Common myeloid progenitor, CD34-positive (primary cell): ENCODE data around the gene KLHL22.
"Not testable (repeated sequence)": the region's sequence is repeated elsewhere in the genome, so short reads cannot be mapped to it uniquely, and the experiment has no call there.

Experiments
- CTCF ChIA-PET: fragments of 350-600 bp; sonication (Branson Sonifier 250); formaldehyde crosslinking; loops from one replicate; lab custom pipeline; 2021; ENCODE audit warnings: antibody characterized with exemption; lab: Charles Lee
- POLR2A ChIA-PET: fragments of 350-600 bp; sonication (Branson Sonifier 250); formaldehyde crosslinking; loops from one replicate; lab custom pipeline; 2021; ENCODE audit warnings: antibody characterized with exemption; lab: Charles Lee
- DNase-seq, 3 donors: peaks; one replicate each; pipeline versions ENCODE4 v3.0.0 to v3.0.0-alpha.2; 2013
- H3K27ac ChIP-seq, 2 experiments: 1 replicate in 1 of 2; 2 replicates in 1 of 2; pipeline ENCODE4 v1.7.0; 2013; ENCODE audit warnings: inconsistent platforms in 2 of 2, low read length in 2 of 2, mild to moderate bottlenecking in 2 of 2, low read depth in 1 of 2, moderate library complexity in 1 of 2; ENCODE audit not compliant: severe bottlenecking in 2 of 2, insufficient read depth in 1 of 2, poor library complexity in 1 of 2
- H3K27me3 ChIP-seq, 5 experiments: replicated peaks in 2 of 5; 1 replicate in 3 of 5; 2 replicates in 2 of 5; pipeline versions ENCODE4 v1.6.1 to v1.7.0; 2013; ENCODE audit warnings: low read length in 4 of 5, mild to moderate bottlenecking in 2 of 5, moderate library complexity in 2 of 5, inconsistent platforms in 1 of 5; ENCODE audit not compliant: insufficient read depth in 5 of 5, control insufficient read depth in 4 of 5
- H3K36me3 ChIP-seq, 4 experiments: 1 replicate in 2 of 4; 2 replicates in 2 of 4; pipeline versions ENCODE4 v1.6.1 to v1.7.0; 2013; ENCODE audit warnings: low read length in 3 of 4, control low read depth in 1 of 4, mild to moderate bottlenecking in 1 of 4; ENCODE audit not compliant: control insufficient read depth in 4 of 4, insufficient read depth in 4 of 4
- H3K4me1 ChIP-seq, 4 experiments: 1 replicate in 3 of 4; 2 replicates in 1 of 4; pipeline versions ENCODE4 v1.6.1 to v1.7.1; 2013; ENCODE audit warnings: low read length in 3 of 4, mild to moderate bottlenecking in 3 of 4, control low read depth in 1 of 4, inconsistent platforms in 1 of 4, moderate library complexity in 1 of 4; ENCODE audit not compliant: control insufficient read depth in 4 of 4, insufficient read depth in 4 of 4; ENCODE audit errors: control extremely low read depth in 1 of 4
- H3K4me3 ChIP-seq, 7 experiments: 1 replicate in 4 of 7; 2 replicates in 3 of 7; pipeline versions ENCODE4 v1.5.1 to v1.7.0; 2013; ENCODE audit warnings: mild to moderate bottlenecking in 7 of 7, low read length in 6 of 7, moderate library complexity in 6 of 7, inconsistent platforms in 2 of 7, low read depth in 2 of 7, control low read depth in 1 of 7; ENCODE audit not compliant: insufficient read depth in 4 of 7, control insufficient read depth in 1 of 7; ENCODE audit errors: extremely low read depth in 1 of 7
- H3K9me3 ChIP-seq, 5 experiments: 1 replicate in 4 of 5; 2 replicates in 1 of 5; pipeline versions ENCODE4 v1.6.1 to v1.7.1; 2013; ENCODE audit warnings: low read length in 4 of 5, mild to moderate bottlenecking in 2 of 5, inconsistent platforms in 1 of 5, low read depth in 1 of 5, moderate library complexity in 1 of 5; ENCODE audit not compliant: control insufficient read depth in 4 of 5, insufficient read depth in 2 of 5; ENCODE audit errors: control extremely low read depth in 1 of 5
- WGBS: methylation state at CpG from one replicate; pipeline ENCODE4 v1.1.5; 2013; ENCODE audit not compliant: insufficient coverage; 5-methylcytosine and 5-hydroxymethylcytosine counted together

KLHL22 gene

GRCh38 chr22:20412474-20413216, 83.0 kb downstream of the KLHL22 start:
- POLR2A ChIA-PET: no interaction called here
- CTCF ChIA-PET: interaction anchor here (1.0 kb wide), 2 partner anchors 42 to 44 kb away, joined by 3 to 4 read pairs; no protein-coding TSS in a partner anchor

GRCh38 chr22:20409385-20409784, 86.2 kb downstream of the KLHL22 start:
- CTCF ChIA-PET: interaction anchor here (0.8 kb wide), 1 partner anchor 9 kb away, joined by 3 read pairs; no protein-coding TSS in a partner anchor
- DNase-seq, POLR2A ChIA-PET, H3K27ac ChIP-seq, H3K4me1 ChIP-seq, H3K27me3 ChIP-seq, H3K9me3 ChIP-seq, H3K4me3 ChIP-seq: not testable (repeated sequence)
- H3K36me3 ChIP-seq: peaks cover 3 to 36% (median 21%) of the 10 kb centered on the region in 4 experiments
- WGBS: 90% methylated on average over 2 of the region's 3 CpGs

More at GRCh38 chr22:20412474-20413216, 83.0 kb downstream of the KLHL22 start:
- no peak overlapping the region for H3K27ac ChIP-seq
- DNase-seq: no peak
- H3K36me3 ChIP-seq: peaks cover 0 to 3% (median 2%) of the 10 kb centered on the region in 4 experiments
- no peak overlapping the region for H3K4me3 ChIP-seq
- no peaks in the 10 kb centered on the region for H3K27me3 ChIP-seq
- no peaks in the 10 kb centered on the region for H3K9me3 ChIP-seq
- 90% methylated on average over 8 of the region's 10 CpGs for WGBS
- H3K4me1 ChIP-seq: no peaks in the 10 kb centered on the region

GRCh38 chr22:20408891-20409290, 86.7 kb downstream of the KLHL22 start:
- WGBS: 100% methylated on average over 2 of the region's 4 CpGs
- no peaks in the 10 kb centered on the region for H3K4me1 ChIP-seq
- no peaks in the 10 kb centered on the region for H3K27me3 ChIP-seq
- peaks cover 3 to 38% (median 25%) of the 10 kb centered on the region in 4 experiments for H3K36me3 ChIP-seq
- POLR2A ChIA-PET: no interaction called here
- H3K4me3 ChIP-seq: no peak overlapping the region
- H3K9me3 ChIP-seq: no peaks in the 10 kb centered on the region
- H3K27ac ChIP-seq: no peak overlapping the region
- no peak for DNase-seq
- CTCF ChIA-PET: interaction anchor here (0.8 to 5.8 kb wide), 3 partner anchors 9 to 50 kb away, joined by 3 to 28 read pairs (median 5); no protein-coding TSS in a partner anchor

GRCh38 chr22:20407829-20408228, 87.8 kb downstream of the KLHL22 start:
- H3K4me3 ChIP-seq: no peak overlapping the region
- 100% methylated on average over 1 of the region's 3 CpGs for WGBS
- H3K27me3 ChIP-seq: no peaks in the 10 kb centered on the region
- CTCF ChIA-PET: interaction anchor here (0.7 to 5.8 kb wide), 4 partner anchors 10 to 51 kb away, joined by 3 to 28 read pairs (median 4); no protein-coding TSS in a partner anchor
- POLR2A ChIA-PET: no interaction called here
- H3K9me3 ChIP-seq: no peaks in the 10 kb centered on the region
- H3K36me3 ChIP-seq: peaks cover 5 to 48% (median 32%) of the 10 kb centered on the region in 4 experiments
- no peak for DNase-seq
- no peak overlapping the region for H3K27ac ChIP-seq
- no peaks in the 10 kb centered on the region for H3K4me1 ChIP-seq

- H3K27ac ChIP-seq: no peak overlapping the region
- CTCF ChIA-PET: interaction anchor here (5.8 kb wide), 1 partner anchor 11 kb away, joined by 28 read pairs; no protein-coding TSS in a partner anchor
- no peak overlapping the region for H3K4me3 ChIP-seq
Measured at GRCh38 chr22:20406686-20407408, 88.7 kb downstream of the KLHL22 start.

GRCh38 chr22:20405931-20406685, 89.5 kb downstream of the KLHL22 start:
- Histone ChIP-seq H3K4me3 (no peak overlapping the region), H3K36me3 (peaks cover 8 to 62% (median 38%) of the 10 kb centered on the region in 4 experiments), H3K27me3 (no peaks in the 10 kb centered on the region), H3K4me1 (no peaks in the 10 kb centered on the region), H3K9me3 (no peaks in the 10 kb centered on the region), H3K27ac (no peak overlapping the region)
- CTCF ChIA-PET: interaction anchor here (5.8 kb wide), 1 partner anchor 12 kb away, joined by 28 read pairs; no protein-coding TSS in a partner anchor
- DNase-seq: no peak
- 98% methylated on average over 62 of the region's 62 CpGs for WGBS
- POLR2A ChIA-PET: no interaction called here

More at GRCh38 chr22:20406686-20407408, 88.7 kb downstream of the KLHL22 start:
- WGBS: 97% methylated on average over 11 of the region's 13 CpGs
- Histone ChIP-seq H3K9me3 (no peaks in the 10 kb centered on the region), H3K36me3 (peaks cover 5 to 54% (median 33%) of the 10 kb centered on the region in 4 experiments), H3K4me1 (no peaks in the 10 kb centered on the region), H3K27me3 (no peaks in the 10 kb centered on the region)
- POLR2A ChIA-PET: no interaction called here
- no peak for DNase-seq
